Stimulated activated naive CD8-positive, alpha-beta T cell treated with anti-CD3 and anti-CD28 coated beads, Interleukin-15, Interleukin-2, amounts not matched to agents 100 ng/mL and 50 ng/mL, for 24 hours (primary cell): ENCODE measurements around the gene RPL37A.
"Not testable (repeated sequence)": the region's sequence is repeated elsewhere in the genome, so short reads cannot be mapped to it uniquely, and the experiment has no call there.

Experiments used
- H3K27ac Mint-ChIP-seq: one replicate; pipeline ENCODE4 v1.8.0; 2021; ENCODE audit warnings: mild to moderate bottlenecking, mixed read lengths
- H3K27me3 Mint-ChIP-seq: one replicate; pipeline ENCODE4 v1.8.0; 2021; ENCODE audit warnings: mixed read lengths
- H3K36me3 Mint-ChIP-seq: one replicate; pipeline ENCODE4 v1.8.0; 2021; ENCODE audit warnings: low read depth, mixed read lengths
- H3K4me1 Mint-ChIP-seq: one replicate; pipeline ENCODE4 v1.8.0; 2021; ENCODE audit warnings: low read depth, mixed read lengths
- H3K4me3 Mint-ChIP-seq: one replicate; pipeline ENCODE4 v1.8.0; 2021; ENCODE audit warnings: mild to moderate bottlenecking, mixed read lengths
- H3K9me3 Mint-ChIP-seq: one replicate; pipeline ENCODE4 v1.8.0; 2021; ENCODE audit warnings: mixed read lengths

Gene RPL37A

GRCh38 chr2:216518566-216519119, 20.0 kb downstream of the RPL37A start:
- H3K4me1 Mint-ChIP-seq, H3K36me3 Mint-ChIP-seq, H3K4me3 Mint-ChIP-seq, H3K9me3 Mint-ChIP-seq, H3K27me3 Mint-ChIP-seq, H3K27ac Mint-ChIP-seq: not testable (repeated sequence)

- Mint-ChIP-seq H3K4me3 (no peak overlapping the region), H3K9me3 (no peaks in the 10 kb centered on the region), H3K27me3 (no peaks in the 10 kb centered on the region), H3K4me1 (no peaks in the 10 kb centered on the region), H3K27ac (no peak overlapping the region), H3K36me3 (no peaks in the 10 kb centered on the region)
Observed at GRCh38 chr2:216519154-216519762, 20.6 kb downstream of the RPL37A start.

DNA sequence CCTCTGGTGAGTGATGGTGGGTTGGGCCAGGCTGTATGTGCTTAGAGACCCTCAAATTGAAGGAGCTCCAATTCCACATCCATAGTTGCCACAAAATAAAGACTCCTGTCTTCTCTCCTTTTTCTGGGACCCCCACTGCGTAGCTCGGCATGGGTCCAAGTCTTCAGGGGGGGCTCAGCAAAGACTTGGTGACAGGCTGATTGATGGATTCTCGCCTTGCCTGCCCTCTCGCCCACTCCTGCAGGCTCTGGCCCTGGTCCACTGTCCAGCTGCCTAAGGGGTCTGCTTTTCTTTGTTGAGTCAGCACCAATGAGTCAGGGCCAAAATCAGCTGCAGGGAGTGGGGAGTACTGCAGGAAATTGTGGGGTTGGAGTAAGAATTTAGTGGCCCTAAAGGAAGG, 21.5 kb downstream of the RPL37A start:
- H3K4me1 Mint-ChIP-seq: no peaks in the 10 kb centered on the region
- H3K9me3 Mint-ChIP-seq: no peaks in the 10 kb centered on the region
- no peaks in the 10 kb centered on the region for H3K27me3 Mint-ChIP-seq
- no peak overlapping the region for H3K4me3 Mint-ChIP-seq
- H3K36me3 Mint-ChIP-seq: no peaks in the 10 kb centered on the region
- no peak overlapping the region for H3K27ac Mint-ChIP-seq

GRCh38 chr2:216522892-216523502, 24.4 kb downstream of the RPL37A start:
- Mint-ChIP-seq H3K36me3 (no peaks in the 10 kb centered on the region), H3K9me3 (no peaks in the 10 kb centered on the region), H3K4me3 (no peak overlapping the region), H3K27me3 (no peaks in the 10 kb centered on the region), H3K4me1 (no peaks in the 10 kb centered on the region), H3K27ac (no peak overlapping the region)

- Mint-ChIP-seq H3K27me3 (no peaks in the 10 kb centered on the region), H3K4me1 (no peaks in the 10 kb centered on the region), H3K27ac (no peak overlapping the region), H3K4me3 (no peak overlapping the region), H3K36me3 (no peaks in the 10 kb centered on the region), H3K9me3 (no peaks in the 10 kb centered on the region)
Observed at GRCh38 chr2:216525972-216526371, 27.3 kb downstream of the RPL37A start.

GRCh38 chr2:216526939-216527338, 28.3 kb downstream of the RPL37A start:
- Mint-ChIP-seq H3K4me3 (no peak overlapping the region), H3K27ac (no peak overlapping the region), H3K27me3 (no peaks in the 10 kb centered on the region), H3K9me3 (no peaks in the 10 kb centered on the region), H3K36me3 (no peaks in the 10 kb centered on the region), H3K4me1 (no peaks in the 10 kb centered on the region)

GRCh38 chr2:216527600-216527999, 29.0 kb downstream of the RPL37A start:
- H3K9me3 Mint-ChIP-seq: no peaks in the 10 kb centered on the region
- no peaks in the 10 kb centered on the region for H3K36me3 Mint-ChIP-seq
- no peaks in the 10 kb centered on the region for H3K27me3 Mint-ChIP-seq
- no peak overlapping the region for H3K4me3 Mint-ChIP-seq
- H3K27ac Mint-ChIP-seq: no peak overlapping the region
- no peaks in the 10 kb centered on the region for H3K4me1 Mint-ChIP-seq

DNA sequence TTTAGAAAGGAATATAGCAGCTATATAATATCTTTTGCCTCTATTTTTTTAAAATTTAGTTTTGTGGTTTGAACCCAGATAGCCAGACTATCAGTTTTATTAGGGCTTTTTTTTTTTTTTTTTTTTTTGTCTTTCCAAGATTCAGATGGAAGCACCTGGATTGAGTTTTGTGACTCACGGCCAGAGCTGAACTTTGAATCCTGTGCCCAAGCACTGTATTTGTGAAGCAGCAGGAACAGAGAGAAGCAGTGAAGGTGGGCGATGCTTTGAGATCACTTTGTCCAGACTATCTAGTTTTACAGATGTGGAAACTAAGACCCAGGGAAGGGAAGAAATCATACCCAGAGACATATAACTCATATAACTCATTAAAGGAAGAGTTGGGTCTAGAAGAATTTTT, 33.9 kb downstream of the RPL37A start:
- Mint-ChIP-seq H3K9me3 (no peaks in the 10 kb centered on the region), H3K27me3 (peaks cover 10% of the 10 kb centered on the region), H3K36me3 (no peaks in the 10 kb centered on the region), H3K4me1 (peaks cover 3% of the 10 kb centered on the region), H3K27ac (no peak overlapping the region), H3K4me3 (no peak overlapping the region)

DNA sequence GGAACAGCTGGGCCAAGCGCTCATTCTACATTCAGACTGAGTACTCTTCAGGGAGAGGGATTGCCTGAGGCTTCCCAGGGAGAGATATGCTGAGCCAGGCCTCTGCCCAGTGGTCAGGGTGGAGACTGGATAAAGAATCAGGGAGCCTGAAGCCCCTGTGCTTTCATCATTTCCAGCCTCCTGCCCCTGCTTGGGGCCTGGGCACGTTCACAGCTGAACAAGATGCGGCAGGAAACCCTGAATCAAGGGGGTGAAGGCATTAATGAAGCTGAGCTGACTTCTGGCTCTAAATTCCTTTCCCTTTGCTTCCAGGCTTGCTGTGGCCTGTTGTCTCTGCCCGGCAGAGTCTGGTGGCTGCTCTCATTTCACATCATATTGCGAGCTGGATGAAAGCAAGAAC, 35.0 kb downstream of the RPL37A start:
- Mint-ChIP-seq H3K9me3 (no peaks in the 10 kb centered on the region), H3K36me3 (no peaks in the 10 kb centered on the region), H3K27me3 (peaks cover 10% of the 10 kb centered on the region), H3K4me3 (no peak overlapping the region), H3K27ac (no peak overlapping the region), H3K4me1 (peaks cover 3% of the 10 kb centered on the region)

DNA sequence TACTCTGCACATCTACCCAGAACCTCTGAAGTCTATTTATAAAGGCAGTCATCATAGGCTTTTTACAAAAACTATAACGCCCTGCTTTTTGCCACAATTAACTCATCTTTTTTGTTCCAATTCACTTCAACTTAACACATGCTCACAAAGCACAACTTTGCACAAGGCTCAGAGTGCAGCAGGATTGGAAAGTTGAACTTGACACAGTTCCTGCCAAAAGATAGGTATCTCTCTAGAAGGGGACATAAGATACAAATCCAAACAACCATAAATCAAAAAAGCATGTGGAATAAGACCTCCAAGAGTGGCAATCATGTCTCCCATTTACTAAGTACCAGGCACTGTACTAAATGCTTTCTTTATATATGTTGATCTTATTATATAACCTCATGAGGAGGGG, 36.2 kb downstream of the RPL37A start:
- H3K4me1 Mint-ChIP-seq: peaks cover 3% of the 10 kb centered on the region
- H3K9me3 Mint-ChIP-seq: no peaks in the 10 kb centered on the region
- peaks cover 15% of the 10 kb centered on the region for H3K27me3 Mint-ChIP-seq
- no peak overlapping the region for H3K27ac Mint-ChIP-seq
- H3K4me3 Mint-ChIP-seq: no peak overlapping the region
- H3K36me3 Mint-ChIP-seq: no peaks in the 10 kb centered on the region

DNA sequence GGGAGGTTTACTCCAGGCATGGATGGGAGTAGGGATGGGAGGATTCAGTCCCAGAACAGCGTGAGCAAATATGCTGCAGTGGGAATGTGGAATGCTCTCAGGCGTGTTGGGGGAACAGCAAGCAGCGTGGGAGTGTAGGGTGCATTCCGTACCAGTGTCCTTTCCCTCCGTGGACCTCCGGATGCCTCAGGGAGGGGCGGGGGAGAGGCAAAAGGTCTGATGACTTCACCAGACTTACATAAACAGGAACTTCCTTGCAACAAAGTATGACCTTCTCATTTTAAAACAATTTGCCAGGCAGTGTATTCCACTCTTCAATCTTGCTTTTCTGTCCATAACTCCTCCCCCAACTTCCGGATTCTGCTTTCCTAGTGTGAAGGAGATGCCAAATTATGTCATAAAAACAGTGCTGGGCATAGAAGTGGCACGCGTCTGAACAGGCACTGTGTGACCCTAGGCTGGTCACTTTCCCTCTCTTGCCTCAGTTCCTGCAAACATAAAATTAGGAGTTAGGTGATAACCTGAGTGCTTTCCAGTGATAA, 36.9 kb downstream of the RPL37A start:
- peaks cover 3% of the 10 kb centered on the region for H3K4me1 Mint-ChIP-seq
- H3K27ac Mint-ChIP-seq: no peak overlapping the region
- no peak overlapping the region for H3K4me3 Mint-ChIP-seq

DNA sequence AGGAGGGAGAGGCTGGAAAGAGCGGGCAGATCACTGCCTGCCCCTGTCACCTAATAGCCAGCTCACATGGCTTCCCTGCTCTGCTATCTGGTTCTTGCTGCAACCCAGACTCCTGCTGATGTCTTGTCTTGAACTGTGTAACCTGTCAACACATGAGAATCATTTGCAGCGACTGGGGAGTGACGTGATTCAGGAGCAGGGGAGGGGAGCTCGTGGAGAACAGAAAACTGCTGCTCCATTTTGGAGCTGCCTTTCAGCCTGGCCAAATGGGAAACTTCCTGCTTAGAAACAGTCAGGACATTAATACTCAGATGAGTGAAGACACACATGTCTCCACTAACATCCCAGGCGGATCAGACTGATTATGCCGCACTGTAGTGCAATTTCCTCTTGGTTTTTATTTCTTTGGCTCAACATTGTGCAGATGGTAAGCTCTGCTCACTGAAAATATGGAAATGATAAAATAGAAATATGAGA, 38.1 kb downstream of the RPL37A start:
- Mint-ChIP-seq H3K27ac (no peak overlapping the region), H3K4me1 (peaks cover 3% of the 10 kb centered on the region), H3K36me3 (no peaks in the 10 kb centered on the region), H3K27me3 (peaks cover 15% of the 10 kb centered on the region), H3K4me3 (no peak overlapping the region), H3K9me3 (no peaks in the 10 kb centered on the region)

More for the DNA sequence above, 36.9 kb downstream of the RPL37A start:
- Mint-ChIP-seq H3K9me3 (no peaks in the 10 kb centered on the region), H3K27me3 (peaks cover 15% of the 10 kb centered on the region), H3K36me3 (no peaks in the 10 kb centered on the region)

- Mint-ChIP-seq H3K27ac (no peak overlapping the region), H3K27me3 (peaks cover 15% of the 10 kb centered on the region), H3K9me3 (no peaks in the 10 kb centered on the region), H3K4me1 (peaks cover 3% of the 10 kb centered on the region), H3K36me3 (no peaks in the 10 kb centered on the region), H3K4me3 (no peak overlapping the region)
Observed at GRCh38 chr2:216537366-216537765, 38.7 kb downstream of the RPL37A start.

GRCh38 chr2:216538538-216538937, 39.9 kb downstream of the RPL37A start:
- no peak overlapping the region for H3K4me3 Mint-ChIP-seq
- H3K4me1 Mint-ChIP-seq: peaks cover 3% of the 10 kb centered on the region
- no peak overlapping the region for H3K27ac Mint-ChIP-seq
- peaks cover 15% of the 10 kb centered on the region for H3K27me3 Mint-ChIP-seq
- H3K36me3 Mint-ChIP-seq: no peaks in the 10 kb centered on the region
- H3K9me3 Mint-ChIP-seq: no peaks in the 10 kb centered on the region

DNA sequence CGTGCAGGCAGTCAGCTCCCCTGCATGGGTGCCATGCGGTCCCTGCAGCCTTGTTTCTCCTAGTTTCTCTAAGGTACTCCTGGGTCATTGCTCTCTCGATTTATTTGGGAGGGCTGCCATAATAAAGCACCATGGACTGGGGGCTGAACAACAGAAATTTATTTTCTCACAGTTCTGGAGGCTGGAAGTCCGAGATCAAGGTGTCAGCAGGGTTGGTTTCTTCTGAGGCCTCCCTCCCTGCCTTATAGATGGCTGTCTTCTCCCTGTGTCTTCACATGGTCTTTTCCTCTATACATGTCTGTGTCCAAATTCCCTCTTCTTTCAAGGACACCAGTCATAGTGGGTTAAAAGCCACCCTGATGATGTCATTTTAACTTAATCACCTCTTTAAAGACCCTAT, 40.5 kb downstream of the RPL37A start:
- Mint-ChIP-seq H3K27ac (no peak overlapping the region), H3K4me3 (no peak overlapping the region), H3K36me3 (no peaks in the 10 kb centered on the region), H3K4me1 (peaks cover 3% of the 10 kb centered on the region), H3K27me3 (peaks cover 15% of the 10 kb centered on the region), H3K9me3 (no peaks in the 10 kb centered on the region)
